Activated CD4-positive, alpha-beta T cell treated with anti-CD3 and anti-CD28 coated beads, Interleukin-2, amount 50 U/mL, for 1 hour (primary cell): ENCODE measurements around the gene ARID1A.
"Not testable (repeated sequence)": the region's sequence is repeated elsewhere in the genome, so short reads cannot be mapped to it uniquely, and the experiment has no call there.

ENCODE experiments used
- DNase-seq: peaks from one replicate; pipeline ENCODE4 v3.0.0-alpha.2; 2020

The ARID1A gene

GRCh38 chr1:26695356-26696118, at the start of gene ARID1A:
TSS of gene ARID1A (plus strand) at chr1:26696015. CDS start at chr1:26696404, 389 bp downstream.
- DNase-seq = peak; percentile 95

DNA sequence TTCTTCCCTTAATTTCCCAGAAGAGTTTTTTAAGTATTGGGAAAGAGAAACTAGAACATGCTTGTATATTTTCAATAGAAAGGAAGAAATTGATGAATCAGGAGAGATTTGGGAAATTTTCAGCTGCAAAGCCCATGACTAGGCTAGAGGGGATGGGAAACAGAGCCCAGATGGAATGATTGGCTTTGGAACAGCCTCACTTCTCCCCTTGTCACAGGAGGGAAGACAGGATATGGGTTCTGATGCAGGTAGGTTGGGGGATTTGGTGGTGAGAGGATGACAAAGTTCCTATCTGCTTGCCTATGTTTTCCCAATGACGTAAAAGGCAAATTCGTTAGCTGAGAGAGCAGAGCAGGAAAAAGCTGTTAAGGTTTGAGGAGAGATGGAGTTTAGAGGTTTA, 31.0 kb upstream of the ARID1A start:
- DNase-seq = no peak

DNA sequence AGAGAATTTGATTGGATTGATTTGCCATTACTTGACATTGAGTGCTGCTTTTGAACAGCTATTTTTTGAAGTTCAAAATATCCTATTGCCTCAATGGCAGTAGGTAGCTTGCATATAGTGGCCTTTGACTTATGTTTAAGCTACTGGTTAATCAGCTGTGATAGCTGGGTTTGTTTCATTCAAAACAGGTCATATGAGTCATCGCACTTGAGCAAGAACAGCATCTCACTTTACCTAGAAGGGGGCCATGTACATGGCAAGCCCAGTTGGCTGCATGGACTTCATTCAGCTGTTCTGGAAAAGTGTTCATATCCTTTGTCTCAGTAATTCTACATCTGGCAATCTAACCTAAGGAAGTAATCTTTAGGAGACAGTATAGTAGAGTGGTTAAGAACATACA, 29.0 kb upstream of the ARID1A start:
- DNase-seq = no peak

- DNase-seq = not testable (repeated sequence)
Measured at GRCh38 chr1:26668106-26668786, 27.6 kb upstream of the ARID1A start.

DNA sequence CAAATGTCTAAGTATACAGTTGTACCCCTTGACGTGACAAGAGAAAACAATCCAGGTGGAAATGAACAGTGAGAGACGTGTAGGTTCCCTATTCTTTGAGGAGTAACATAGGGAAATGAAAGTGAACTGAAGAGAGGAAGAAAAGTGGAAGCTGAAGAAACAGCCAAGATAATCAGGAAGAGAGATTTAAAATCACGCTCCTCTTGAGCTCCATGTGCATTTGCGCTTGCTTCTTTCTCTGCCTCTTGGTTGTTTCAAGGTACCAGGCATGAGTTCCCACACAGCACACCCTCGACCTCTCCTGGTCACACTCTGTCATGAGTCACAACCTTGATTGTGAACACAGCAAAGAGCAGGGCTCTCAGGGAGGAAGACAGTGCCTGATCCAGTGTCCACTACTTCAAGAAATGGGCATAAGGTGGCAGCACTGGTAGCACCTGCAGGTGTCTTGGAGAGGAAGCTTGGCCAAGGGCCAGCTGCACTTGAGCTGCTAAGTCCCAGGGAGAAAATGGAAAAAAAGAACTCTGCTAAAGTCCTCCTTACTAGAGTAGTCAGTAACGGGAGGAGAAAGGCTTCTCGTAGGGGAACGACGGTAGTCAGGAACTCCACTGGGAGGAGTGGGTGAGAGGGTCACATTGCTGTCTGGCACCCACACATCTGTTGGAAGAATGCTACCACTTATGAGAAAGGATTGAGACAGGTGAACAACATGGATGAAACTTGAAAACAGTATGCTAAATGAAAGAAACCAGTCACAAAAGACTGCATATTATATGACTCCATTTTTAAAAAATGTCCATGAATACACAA, 18.3 kb upstream of the ARID1A start:
- peak; percentile 45 for DNase-seq

- DNase-seq = no peak
Measured at GRCh38 chr1:26684763-26685508, 10.9 kb upstream of the ARID1A start.

DNA sequence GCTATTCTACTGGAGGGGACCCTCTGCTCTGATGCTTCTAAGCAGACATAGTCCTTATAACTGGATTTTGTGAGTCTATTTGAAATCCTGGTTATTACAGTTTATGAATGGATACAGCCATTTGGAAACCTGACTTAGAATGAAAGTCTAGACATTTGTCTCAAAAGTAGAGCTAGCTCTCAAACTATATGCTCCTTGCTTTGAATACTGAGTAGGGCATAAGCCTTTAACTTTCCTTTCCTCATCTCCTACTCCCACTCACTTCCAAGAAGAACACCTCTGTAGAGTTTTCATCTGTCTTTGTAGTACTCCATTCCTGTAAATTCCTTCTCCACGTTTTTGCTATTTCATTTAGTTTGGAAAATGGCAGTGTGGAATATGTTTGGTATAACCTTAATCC, 9.0 kb upstream of the ARID1A start:
- no peak for DNase-seq

GRCh38 chr1:26689504-26689903, 6.3 kb upstream of the ARID1A start:
- no peak for DNase-seq

DNA sequence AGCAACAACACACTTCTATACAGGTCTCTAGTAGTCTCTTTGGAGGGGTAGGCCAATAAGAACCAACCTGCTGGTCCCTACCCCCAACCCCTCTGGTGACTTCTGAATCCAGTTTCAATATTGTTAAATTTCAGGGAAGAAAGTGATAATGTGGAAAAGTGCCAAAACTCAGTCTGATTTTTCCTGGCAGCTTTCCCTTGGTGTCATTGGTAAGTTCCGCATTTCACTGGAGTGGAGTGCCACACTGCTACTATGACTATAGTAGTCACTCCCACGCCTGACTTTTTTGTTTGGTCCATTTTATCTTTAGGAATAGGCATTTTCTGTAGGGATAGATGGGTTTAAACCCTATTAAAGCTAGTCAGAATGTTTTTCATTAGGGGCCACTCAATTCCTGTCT, 5.7 kb upstream of the ARID1A start:
- DNase-seq = no peak

GRCh38 chr1:26690576-26691031, 5.2 kb upstream of the ARID1A start:
- DNase-seq = no peak

GRCh38 chr1:26692211-26692792, 3.5 kb upstream of the ARID1A start:
- peak; percentile 73 for DNase-seq

DNA sequence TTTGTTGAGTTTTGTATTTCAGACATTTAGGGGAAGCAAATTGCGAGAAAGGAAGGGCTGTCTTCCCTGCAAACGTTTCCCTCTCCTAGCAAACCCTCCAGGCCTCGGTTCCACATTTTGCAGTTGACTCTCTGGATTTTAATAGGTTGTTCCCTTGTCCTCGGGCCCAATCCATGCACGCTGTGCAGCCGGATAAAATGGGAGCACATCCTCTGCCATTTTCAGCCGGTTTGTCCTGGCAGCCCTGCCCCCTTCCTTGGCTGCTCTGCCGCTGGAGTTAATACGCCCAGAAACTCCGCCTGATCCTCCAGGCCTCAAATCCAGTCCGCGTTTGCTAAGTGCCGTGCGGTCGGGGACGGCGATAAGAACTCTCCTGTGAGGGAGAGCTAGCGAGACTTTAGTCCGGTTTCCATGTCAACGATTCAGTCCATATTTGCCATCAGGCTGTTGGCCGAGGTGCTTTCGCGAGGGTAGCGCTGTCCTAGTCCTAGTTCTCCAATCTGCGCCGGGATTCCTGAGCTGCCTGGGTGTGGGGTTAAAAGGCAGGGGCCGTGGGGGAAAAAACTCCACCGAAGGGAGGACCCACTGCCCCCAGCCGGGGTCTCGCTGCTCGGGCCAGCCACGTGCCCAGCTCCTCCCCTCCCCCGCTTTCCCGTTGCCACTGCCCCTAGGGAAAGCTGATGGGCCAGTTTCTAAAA, 2.9 kb upstream of the ARID1A start:
- peak; percentile 82 for DNase-seq

- DNase-seq = no peak
Measured at GRCh38 chr1:26693599-26694572, 1.9 kb upstream of the ARID1A start.

DNA sequence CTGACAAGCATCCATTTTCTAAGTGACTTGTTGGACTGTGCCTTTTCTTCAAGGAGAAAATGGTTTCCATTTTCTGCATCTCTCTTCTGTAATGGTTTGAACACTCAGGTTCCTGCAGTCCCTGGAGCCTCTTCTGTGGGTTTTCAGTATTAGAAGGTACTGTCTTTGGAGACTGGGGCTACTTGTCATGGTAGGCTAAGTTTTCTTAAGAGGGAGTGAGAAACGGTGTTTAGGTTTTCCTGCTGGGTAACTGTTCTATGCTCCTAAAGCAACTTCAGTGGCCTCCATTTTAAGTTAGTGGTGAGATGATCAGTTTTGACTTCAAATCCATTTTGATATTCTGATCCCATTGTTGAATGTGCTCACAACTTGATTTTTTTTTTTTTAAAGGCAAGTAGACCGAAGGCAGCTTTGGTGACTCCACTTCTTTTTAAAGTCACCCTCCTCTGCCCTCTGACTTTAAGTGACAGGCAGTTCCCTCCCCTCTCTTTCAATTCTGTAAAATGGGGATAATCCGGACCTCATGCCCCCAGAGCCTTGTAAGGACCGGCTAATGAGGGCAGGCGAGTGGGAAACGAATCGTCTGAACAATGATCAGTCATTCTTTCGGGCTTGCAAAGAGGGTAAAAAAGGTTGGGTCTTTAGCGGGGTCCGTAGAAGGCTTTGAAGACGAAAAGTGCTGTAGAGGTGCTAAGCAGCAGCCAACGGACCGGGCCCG, 1.0 kb upstream of the ARID1A start:
- no peak for DNase-seq

DNA sequence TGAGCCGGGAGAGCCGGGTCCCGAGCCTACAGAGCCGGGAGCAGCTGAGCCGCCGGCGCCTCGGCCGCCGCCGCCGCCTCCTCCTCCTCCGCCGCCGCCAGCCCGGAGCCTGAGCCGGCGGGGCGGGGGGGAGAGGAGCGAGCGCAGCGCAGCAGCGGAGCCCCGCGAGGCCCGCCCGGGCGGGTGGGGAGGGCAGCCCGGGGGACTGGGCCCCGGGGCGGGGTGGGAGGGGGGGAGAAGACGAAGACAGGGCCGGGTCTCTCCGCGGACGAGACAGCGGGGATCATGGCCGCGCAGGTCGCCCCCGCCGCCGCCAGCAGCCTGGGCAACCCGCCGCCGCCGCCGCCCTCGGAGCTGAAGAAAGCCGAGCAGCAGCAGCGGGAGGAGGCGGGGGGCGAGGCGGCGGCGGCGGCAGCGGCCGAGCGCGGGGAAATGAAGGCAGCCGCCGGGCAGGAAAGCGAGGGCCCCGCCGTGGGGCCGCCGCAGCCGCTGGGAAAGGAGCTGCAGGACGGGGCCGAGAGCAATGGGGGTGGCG, 371 bp downstream of the ARID1A start:
- peak; percentile 26 for DNase-seq

GRCh38 chr1:26696654-26697430, 1.0 kb downstream of the ARID1A start:
- DNase-seq = peak; percentile 69

GRCh38 chr1:26697431-26697977, 1.7 kb downstream of the ARID1A start:
- peak; percentile 19 for DNase-seq
